ENCODE data around the gene USP10.

DNA sequence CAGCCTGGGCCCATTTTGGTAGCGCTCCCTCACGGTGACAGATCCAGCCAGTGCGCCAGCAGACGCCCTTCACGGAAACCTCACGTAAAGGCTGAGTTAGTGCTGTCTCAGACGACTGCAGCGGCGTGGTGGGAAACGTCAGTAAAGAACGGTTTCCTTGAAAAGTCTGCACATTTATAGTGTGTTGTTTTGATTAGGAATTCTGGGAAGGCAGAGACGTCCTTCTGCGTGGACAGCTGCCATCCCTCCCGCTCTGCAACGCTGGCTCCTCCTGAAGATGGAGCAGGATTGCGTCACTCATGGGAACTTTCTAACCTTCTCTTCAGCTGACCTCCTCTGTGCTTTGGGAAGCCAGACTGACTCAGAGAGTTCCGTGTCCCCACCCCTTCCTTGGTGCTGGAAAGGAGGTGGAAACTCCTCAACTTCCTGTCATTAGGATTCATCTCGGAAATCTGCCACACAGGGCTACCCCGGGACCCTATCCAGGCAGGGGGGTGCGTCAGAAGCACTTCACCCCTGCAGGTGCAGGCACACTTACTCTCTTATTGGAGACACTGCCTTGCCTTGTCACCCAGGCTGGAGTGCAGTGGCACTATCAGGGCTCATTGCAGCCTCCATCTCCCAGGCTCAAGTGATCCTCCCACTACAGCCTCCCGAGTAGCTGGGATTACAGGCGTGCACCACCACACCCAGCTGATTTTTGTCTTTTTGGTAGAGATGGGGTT, 95.7 kb downstream of the USP10 start:
- TF ChIP-seq EZH2phosphoT487 (IDR thresholded peaks at IDR 0.05; ENCODE audit: borderline replicate concordance, low read depth, low read length) (no peak), CTCF (conservative IDR thresholded peaks at IDR 0.05; ENCODE audit: low read length) (no peak)

All from OCI-LY7 (cell line).